ENCODE results near the gene B3GAT3. TPM values are rescaled to one million over a fixed set of nuclear protein-coding genes. Genes with fewer than 3 reads are reported as not detected.

The B3GAT3 gene
- total and polyA plus RNA-seq, 2 donors (not counting 3 experiments of a cell fraction or from before 2014, with no cell fraction given): 31.6 to 37.2 TPM

DNA sequence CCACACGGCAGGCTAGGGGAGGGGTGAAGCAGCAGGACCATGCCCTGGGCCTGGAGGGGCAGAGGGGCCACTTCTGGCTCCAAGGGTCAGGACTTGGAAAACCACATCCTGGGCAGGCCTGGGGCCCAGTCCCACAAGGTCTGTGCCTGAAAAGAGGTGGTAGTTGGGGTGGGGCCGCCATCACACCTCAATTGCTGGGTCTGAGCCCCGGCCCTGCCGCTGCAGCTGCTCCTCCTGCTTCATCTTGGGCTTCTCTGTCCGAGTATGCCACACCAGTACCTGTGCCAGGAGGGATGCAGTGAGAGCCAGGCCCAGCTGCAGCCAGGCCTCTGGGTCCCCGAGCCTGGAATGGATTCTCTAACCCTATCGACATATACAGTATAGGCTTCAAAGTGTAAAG, 6.3 kb downstream of the B3GAT3 start:
- no peak overlapping the region for H3K9ac ChIP-seq (replicated peaks; ENCODE audit: extremely low read depth, insufficient read depth, low read length)
- peaks cover 0 to 6% of the 10 kb centered on the region in 2 experiments for H3K36me3 ChIP-seq (ENCODE audit: control insufficient read depth in 2 of 2, extremely low read depth in 1 of 2, insufficient read depth in 2 of 2, low read length in 2 of 2)
- ChIA-PET CTCF (no interaction called here), POLR2A (no interaction called here)
- peaks cover 12% of the 10 kb centered on the region for H3K79me2 ChIP-seq (ENCODE audit: control insufficient read depth, insufficient read depth, low read length)
- dilution Hi-C loops (cut with MboI; ENCODE audit: extremely low pct_ligation_motif_present, low sequenced_read_pairs): no loop called here
- H3K4me2 ChIP-seq (ENCODE audit: insufficient read depth, low read length): no peak overlapping the region
- no peak overlapping the region for H3K4me3 ChIP-seq (replicated peaks in 1 of 3; ENCODE audit: insufficient read depth in 1 of 3, low read depth in 1 of 3, low read length in 3 of 3)
- H3K9me3 ChIP-seq (replicated peaks; ENCODE audit: control insufficient read depth, insufficient read depth, low read length): no peaks in the 10 kb centered on the region
- no peak overlapping the region for H2AFZ ChIP-seq (ENCODE audit: low read depth, low read length)
- H3K27ac ChIP-seq (ENCODE audit: insufficient read depth, low read depth, low read length): no peak overlapping the region
- intact Hi-C loops (cut with micrococcal nuclease): no loop called here
- TF ChIP-seq FOS (IDR thresholded peaks at IDR 0.05; ENCODE audit: borderline replicate concordance, insufficient read depth, low read length) (no peak), POLR2A (IDR thresholded peaks at IDR 0.05; ENCODE audit: low read depth, low read length) (no peak), JUN (IDR thresholded peaks at IDR 0.05; ENCODE audit: borderline replicate concordance, insufficient read depth, insufficient read length, low read depth) (no peak), POLR2AphosphoS5 (IDR thresholded peaks at IDR 0.05; ENCODE audit: insufficient read depth, low read depth, low read length) (no peak), GATA2 (IDR thresholded peaks at IDR 0.05; ENCODE audit: insufficient read depth, insufficient read length, low read depth, low read length) (no peak), EZH2 (IDR thresholded peaks at IDR 0.05; ENCODE audit: borderline replicate concordance, low read depth, low read length, severe bottlenecking) (no peak), MYC (IDR thresholded peaks at IDR 0.05; ENCODE audit: low read depth, low read length) (no peak)
- TF ChIP-seq, protein P1, sequence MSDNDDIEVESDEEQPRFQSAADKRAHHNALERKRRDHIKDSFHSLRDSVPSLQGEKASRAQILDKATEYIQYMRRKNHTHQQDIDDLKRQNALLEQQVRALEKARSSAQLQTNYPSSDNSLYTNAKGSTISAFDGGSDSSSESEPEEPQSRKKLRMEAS (IDR thresholded peaks at IDR 0.05; ENCODE audit: insufficient read depth, insufficient read length): no peak
- TF ChIP-seq, protein P2, sequence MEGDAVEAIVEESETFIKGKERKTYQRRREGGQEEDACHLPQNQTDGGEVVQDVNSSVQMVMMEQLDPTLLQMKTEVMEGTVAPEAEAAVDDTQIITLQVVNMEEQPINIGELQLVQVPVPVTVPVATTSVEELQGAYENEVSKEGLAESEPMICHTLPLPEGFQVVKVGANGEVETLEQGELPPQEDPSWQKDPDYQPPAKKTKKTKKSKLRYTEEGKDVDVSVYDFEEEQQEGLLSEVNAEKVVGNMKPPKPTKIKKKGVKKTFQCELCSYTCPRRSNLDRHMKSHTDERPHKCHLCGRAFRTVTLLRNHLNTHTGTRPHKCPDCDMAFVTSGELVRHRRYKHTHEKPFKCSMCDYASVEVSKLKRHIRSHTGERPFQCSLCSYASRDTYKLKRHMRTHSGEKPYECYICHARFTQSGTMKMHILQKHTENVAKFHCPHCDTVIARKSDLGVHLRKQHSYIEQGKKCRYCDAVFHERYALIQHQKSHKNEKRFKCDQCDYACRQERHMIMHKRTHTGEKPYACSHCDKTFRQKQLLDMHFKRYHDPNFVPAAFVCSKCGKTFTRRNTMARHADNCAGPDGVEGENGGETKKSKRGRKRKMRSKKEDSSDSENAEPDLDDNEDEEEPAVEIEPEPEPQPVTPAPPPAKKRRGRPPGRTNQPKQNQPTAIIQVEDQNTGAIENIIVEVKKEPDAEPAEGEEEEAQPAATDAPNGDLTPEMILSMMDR (IDR thresholded peaks at IDR 0.05; ENCODE audit: extremely low read depth in 1 of 2, insufficient read depth in 1 of 2, low read depth in 1 of 2, low read length in 2 of 2): no peak
- H4K20me1 ChIP-seq (replicated peaks; ENCODE audit: control insufficient read depth, extremely low read depth, insufficient read depth, low read length): no peaks in the 10 kb centered on the region
- DNase-seq (ENCODE audit: low read depth, low spot score) (no peak), FAIRE-seq (no peak)
- no TSS peak for BruUV-seq (replicated peaks)
- H3K4me1 ChIP-seq (ENCODE audit: control insufficient read depth, extremely low read depth, insufficient read depth, low read length): peaks cover 19% of the 10 kb centered on the region
- no peaks in the 10 kb centered on the region for H3K9me1 ChIP-seq (replicated peaks; ENCODE audit: control insufficient read depth, extremely low read depth, insufficient read depth, low read length)
- H3K27me3 ChIP-seq (ENCODE audit: control insufficient read depth in 2 of 2, insufficient read depth in 2 of 2, low read length in 2 of 2): no peaks in the 10 kb centered on the region

All from endothelial cell of umbilical vein (primary cell).